HG02571 (cell line): ENCODE results near the gene ATP6V1C2.

Experiments used
- ATAC-seq: cut with Tn5 transposase; IDR thresholded peaks from one replicate; pipeline ENCODE4 v1.9.1; 2021; ENCODE audit warnings: mild to moderate bottlenecking, moderate library complexity; ENCODE audit not compliant: unreplicated experiment

ATP6V1C2 gene

DNA sequence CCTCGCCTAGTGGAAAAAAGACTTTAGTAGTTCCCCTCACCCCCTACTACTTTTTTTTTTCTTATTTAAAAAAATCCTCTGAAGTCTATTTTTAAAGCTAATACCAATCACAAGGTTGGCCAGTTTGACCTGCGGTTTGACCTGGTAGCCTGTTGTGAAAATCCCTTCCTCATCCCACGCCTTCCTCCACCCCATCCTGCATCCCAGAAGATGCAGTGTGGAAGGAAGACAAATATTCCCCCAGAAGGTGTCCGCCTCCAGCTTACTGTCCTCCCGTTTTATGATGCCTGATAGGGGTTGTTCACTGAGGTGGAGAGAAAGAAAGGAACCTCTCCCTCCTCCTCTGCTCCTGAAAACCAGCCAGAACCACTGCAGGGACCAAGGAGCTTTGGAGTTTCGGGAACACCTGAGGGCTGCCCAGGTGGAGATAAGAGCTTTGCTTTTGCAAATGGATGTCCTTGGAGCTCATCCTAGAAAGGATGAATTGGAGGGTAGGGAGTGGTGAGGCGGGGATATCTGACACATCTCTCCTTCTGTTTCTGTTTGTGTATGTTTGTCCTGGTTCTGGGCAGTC, 909 bp downstream of the ATP6V1C2 start:
- ATAC-seq, result no peak

DNA sequence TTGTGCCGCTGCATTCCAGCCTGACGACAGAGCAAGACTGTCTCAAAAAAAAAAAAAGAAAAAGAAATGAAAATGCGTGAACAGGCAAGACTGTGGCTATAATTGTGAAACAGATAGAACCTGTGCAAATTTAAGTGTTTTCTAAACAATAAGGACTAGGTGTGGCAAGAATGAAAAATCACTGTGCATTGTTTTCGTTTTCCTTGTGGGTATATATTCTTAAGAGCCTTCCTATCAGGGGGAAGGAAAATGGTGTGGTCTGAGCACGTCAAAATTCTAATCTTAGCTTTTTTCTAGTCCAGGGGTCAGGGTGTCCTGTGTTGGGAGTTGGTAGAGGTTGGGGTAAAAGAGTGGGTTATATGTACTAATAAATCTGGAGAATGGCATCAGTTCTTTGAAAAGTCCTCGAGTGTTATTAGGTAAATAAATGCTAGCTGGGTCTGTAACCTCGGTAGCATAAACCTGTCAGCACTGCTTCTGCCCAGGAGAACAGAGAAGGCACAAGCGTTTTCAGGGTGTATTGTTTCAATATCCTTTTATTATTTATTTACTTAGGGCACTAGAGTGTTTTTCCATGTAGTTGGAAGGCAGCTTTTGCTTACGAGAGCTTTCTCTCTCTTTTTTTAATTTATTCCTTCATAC, 11.6 kb downstream of the ATP6V1C2 start:
- no peak for ATAC-seq

- no peak for ATAC-seq
Measured at GRCh38 chr2:10733566-10733925, 12.1 kb downstream of the ATP6V1C2 start.

DNA sequence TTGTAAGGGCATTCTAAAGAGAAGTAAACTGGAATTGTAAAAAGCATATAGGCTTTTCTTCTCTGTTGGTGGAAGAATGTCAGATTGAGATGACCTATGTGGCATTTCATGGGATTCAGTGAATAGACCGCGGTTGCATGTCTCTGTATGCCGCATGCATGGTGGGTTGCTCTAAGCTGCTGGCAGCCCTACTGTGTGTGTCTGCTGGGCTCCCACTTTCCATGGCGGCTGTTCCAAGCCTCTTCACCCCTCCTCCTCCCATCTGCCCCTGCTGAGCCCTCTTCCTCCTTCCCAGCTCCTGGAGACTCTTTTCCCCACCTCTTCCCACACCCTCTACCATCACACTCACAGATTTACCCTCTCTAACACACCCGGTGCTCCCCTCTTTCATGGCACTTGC, 12.6 kb downstream of the ATP6V1C2 start:
- ATAC-seq, result no peak

DNA sequence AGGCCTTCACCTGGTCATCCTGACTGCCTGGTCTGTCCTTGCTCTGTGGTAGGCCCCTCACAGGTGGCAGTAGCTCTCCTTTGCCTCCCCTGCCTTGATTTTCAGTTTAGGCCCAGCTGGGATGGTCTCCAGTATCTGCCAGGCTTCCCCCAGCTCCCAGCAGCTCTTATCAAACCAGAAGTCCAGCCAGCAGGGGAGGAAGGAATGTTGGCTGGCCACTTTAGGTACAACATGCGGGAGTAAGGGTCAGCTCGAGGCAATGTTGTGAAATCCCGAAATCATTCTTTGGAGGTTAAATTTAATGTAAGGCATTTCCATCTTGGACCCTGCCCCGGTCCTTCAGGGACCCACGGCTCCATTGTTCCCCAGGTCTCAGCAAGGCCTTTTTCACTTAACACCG, 16.8 kb downstream of the ATP6V1C2 start:
- no peak for ATAC-seq

- no peak for ATAC-seq
Measured at GRCh38 chr2:10740226-10740625, 18.8 kb downstream of the ATP6V1C2 start.

- no peak for ATAC-seq
Measured at GRCh38 chr2:10741139-10741538, 19.7 kb downstream of the ATP6V1C2 start.

- no peak for ATAC-seq
Measured at GRCh38 chr2:10742666-10743065, 21.2 kb downstream of the ATP6V1C2 start.

GRCh38 chr2:10750610-10751009, 29.2 kb downstream of the ATP6V1C2 start:
- ATAC-seq, result no peak

DNA sequence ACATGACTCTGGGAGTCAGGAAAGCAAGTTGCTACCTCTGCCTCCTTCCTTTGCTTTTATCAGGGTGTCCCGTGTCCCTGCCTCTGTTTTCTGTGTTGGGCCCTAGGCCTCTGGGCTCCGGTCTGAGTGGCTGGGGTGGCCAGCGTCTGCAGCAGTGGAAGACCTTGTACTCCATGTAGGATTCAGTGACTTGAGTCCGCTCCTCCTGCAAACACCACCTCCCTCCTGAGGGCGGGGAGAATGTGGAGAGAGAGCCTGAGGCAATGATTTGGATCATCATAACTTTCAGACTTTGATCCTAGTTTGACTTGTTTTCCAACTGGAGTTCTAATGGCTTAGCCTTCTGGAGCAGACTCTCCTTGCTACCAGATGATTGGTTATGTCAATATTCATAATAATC, 30.8 kb downstream of the ATP6V1C2 start:
- no peak for ATAC-seq

GRCh38 chr2:10753156-10753555, 31.7 kb downstream of the ATP6V1C2 start:
- ATAC-seq, result no peak

GRCh38 chr2:10753876-10754275, 32.4 kb downstream of the ATP6V1C2 start:
- ATAC-seq, result no peak

GRCh38 chr2:10755621-10756020, 34.2 kb downstream of the ATP6V1C2 start:
- ATAC-seq, result no peak

- ATAC-seq, result no peak
Measured at GRCh38 chr2:10757814-10758286, 36.4 kb downstream of the ATP6V1C2 start.

DNA sequence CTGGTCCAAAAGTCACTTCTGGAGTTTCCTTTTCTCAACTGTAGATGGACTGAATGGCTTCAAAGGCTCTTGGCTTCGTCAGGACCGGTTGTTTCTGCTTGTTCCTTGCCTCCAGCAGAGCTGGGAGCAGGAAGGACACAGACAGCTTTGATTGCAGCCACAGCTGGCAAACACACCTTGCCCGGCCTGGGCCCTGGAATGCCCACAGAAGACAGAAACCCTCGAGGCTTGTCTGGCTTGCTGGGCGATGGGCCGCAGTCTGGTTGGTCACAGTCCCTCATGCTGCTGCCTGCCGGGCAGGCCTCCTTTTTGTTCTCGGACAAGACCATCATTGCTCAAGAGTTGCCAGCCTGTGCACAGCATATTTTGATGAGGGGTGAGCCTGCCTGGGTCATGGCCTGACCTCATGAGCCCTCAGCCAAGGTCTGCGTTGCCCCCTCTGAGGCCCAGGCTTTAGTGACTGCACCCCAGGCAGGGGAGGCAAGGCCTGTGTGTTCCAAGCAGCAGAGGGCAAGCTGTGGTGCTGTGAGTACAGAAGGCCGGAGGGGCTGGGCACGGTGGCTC, 37.8 kb downstream of the ATP6V1C2 start:
- no peak for ATAC-seq

DNA sequence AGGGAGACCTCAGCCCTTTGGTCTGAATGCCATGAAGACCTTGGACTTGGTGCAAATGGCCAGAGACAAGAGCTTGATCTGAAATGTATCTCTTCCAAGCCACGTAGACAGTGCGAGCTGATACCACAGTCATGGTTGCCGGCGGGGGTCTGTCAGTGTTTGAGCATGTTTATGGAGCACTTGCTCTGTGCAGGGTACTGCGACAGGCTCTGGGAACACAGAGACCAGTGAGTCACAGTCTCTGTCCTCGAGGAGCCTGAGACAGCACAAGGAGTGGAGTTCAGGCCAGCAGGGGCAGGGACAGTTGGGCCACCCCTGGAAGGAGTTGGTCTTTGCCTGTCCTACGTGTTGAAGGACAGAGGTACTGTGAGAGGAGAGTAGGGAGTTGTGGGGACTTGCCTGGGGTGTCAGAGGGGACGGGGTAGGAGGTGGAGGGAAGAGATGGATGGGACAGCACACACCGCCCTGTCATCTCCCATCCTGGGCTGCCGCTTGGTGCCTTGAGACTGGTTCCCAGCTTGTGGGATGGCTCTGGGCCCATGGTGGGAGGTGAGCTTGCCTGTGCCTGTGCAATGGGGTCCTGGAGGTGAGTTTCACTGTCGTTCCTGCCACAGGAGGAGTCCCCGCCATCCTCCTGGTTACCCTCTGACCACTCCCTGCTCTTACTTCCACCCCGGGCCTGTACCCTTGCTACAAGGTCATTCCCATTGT, 39.5 kb downstream of the ATP6V1C2 start:
- ATAC-seq, result no peak

DNA sequence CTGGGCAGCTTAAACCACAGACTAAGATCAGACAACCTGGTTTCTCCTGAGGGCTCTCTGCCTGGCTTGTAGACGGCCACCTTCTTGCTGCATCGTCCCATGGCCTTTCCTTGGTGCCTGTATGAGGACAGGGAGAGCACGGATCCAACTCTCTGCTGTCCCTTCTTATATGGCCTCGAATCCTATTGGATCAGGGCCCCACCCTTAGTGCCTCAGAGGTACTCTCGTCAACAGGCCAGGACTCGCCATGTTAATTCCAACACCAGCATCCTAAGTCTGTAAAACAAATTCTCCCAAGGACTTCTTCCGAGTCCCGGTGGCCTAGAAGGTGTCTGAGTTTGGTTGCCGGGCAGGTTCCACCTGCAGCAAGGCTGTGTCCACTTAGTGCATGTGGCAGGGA, 40.2 kb downstream of the ATP6V1C2 start:
- ATAC-seq, result no peak

DNA sequence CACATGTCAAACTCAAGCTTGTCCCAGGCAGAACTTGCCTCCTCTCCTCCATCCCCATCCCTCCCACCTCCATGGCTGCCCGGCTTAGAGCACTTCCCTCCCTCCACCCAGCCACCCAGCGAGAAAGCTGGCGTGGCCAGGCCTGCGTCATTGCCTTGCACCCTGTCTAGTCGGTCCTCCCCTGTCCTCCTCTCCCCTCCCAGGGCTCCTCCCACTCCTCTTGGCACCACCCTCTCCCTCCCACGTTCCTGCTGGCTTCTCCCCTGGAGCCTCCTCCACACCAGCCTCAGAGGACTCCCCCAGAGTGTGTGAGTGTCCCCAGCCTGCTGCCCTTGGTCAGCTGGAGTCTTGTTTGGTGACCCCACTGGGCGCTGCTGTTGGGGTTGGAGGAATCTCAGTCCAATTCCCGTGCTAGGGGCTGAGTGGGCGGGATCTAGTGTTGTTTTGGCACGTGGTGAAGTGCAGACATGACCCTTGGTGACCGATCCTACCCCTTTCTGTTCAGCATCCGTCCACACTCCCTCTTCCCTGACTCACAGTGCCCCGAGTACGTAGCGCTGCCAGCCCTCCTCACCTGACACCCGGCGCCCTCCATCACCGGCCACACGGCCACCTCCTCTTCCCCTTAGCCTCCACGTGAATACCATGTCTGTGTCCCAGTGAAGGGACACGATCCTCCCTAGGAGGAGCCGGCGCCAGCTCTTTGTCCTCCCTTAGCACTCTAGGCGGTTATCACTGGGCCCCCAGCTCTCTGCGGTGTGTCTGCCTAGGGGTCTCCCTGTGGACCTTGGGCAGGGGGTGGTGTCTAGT, 41.4 kb downstream of the ATP6V1C2 start:
- ATAC-seq, result no peak

DNA sequence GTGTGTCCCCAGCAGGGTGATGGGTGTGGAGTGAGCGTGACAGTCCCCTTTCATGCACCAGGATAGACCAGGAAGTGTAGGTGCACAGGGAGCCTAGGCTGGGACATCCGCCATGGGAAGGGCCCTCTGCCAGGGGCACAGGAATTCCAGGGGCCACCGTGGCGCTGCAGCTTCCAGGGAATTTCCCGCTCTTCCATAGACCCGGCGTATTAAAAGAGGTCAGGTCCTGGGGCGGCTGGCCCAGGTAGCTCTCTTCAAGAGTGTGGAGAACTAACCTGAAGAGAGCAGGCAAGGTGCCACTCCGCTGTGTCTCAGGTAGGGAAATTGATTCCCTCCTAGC, 42.0 kb downstream of the ATP6V1C2 start:
- no peak for ATAC-seq

DNA sequence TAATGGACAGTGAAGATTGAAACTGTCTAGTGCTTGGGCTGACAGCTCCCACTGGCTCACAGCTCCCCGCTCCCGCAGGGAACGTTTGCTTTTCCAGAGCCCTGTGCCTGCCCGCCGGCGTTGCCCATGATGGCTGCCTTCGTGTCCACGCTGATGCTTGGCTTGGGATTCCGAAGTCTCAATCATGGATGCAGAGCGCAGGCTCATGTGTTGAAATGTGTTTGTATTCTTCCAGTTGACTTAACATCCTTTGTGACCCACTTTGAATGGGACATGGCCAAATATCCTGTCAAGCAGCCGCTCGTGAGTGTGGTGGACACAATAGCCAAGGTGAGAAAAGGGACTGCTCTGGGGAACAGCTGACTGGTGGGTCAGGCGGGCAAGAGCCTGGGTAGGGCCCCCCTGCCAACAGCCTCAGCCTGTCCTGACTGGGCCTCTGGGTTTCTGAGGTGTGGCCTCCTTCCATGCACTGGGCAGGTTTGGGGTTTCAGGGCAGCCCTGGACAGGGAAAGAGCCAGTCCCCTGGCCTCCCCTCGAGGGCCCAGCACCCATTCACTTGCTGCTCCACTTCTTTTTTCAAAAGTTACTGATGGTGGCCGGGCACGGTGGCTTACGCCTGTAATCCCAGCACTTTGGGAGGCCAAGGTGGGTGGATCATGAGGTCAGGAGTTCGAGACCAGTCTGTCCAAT, 42.8 kb downstream of the ATP6V1C2 start:
- no peak for ATAC-seq

- no peak for ATAC-seq
Measured at GRCh38 chr2:10764896-10765295, 43.5 kb downstream of the ATP6V1C2 start.
